Muscle of leg (tissue), 11 donors: ENCODE data around the gene UBTD1. TPM values are rescaled to one million over a fixed set of nuclear protein-coding genes. Genes with fewer than 3 reads are reported as not detected.

Source experiments
- DNase-seq: peaks from one replicate; pipeline ENCODE4 v3.0.0; 2013
- H3K27ac ChIP-seq: one replicate; pipeline ENCODE4 v1.5.1; 2013; ENCODE audit warnings: mild to moderate bottlenecking, low read length, control low read depth
- H3K27me3 ChIP-seq: one replicate; pipeline ENCODE4 v1.6.1; 2013; ENCODE audit warnings: low read length; ENCODE audit not compliant: control insufficient read depth, insufficient read depth
- H3K36me3 ChIP-seq: one replicate; pipeline ENCODE4 v1.6.1; 2013; ENCODE audit warnings: low read length; ENCODE audit not compliant: control insufficient read depth, insufficient read depth
- H3K4me1 ChIP-seq: one replicate; pipeline ENCODE4 v1.6.1; 2013; ENCODE audit warnings: low read length; ENCODE audit not compliant: control insufficient read depth, insufficient read depth
- H3K4me3 ChIP-seq: one replicate; pipeline ENCODE4 v1.5.1; 2013; ENCODE audit warnings: low read length, control low read depth
- H3K9me3 ChIP-seq: replicated peaks from 2 replicates; pipeline ENCODE4 v1.6.1; 2013; ENCODE audit warnings: low read depth, low read length; ENCODE audit not compliant: control insufficient read depth
- WGBS: methylation state at CpG from one replicate; pipeline ENCODE4 v1.1.5; 2013; ENCODE audit warnings: missing lambda C conversion rate; ENCODE audit not compliant: insufficient coverage; 5-methylcytosine and 5-hydroxymethylcytosine counted together
- polyA plus RNA-seq, 8 donors: library from polyadenylated mRNA; unstranded; fragments of 120-200 nt; gene quantifications; one replicate each; pipeline versions ENCODE4 v1.2.1 to v1.2.3, GENCODE V29; 2013; ENCODE audit warnings: inconsistent platforms in 1 of 8, low replicate concordance in 1 of 8; ENCODE audit not compliant: insufficient read length in 8 of 8, insufficient read depth in 1 of 8
- total RNA-seq: library from RNA; stranded (reverse); fragments of 120-200 nt; gene quantifications from one replicate; pipeline ENCODE4 v1.2.4, GENCODE V29; 2013

Gene UBTD1
- total and polyA plus RNA-seq, 9 donors = 10.6 to 18.9 (median 14.1) TPM

DNA sequence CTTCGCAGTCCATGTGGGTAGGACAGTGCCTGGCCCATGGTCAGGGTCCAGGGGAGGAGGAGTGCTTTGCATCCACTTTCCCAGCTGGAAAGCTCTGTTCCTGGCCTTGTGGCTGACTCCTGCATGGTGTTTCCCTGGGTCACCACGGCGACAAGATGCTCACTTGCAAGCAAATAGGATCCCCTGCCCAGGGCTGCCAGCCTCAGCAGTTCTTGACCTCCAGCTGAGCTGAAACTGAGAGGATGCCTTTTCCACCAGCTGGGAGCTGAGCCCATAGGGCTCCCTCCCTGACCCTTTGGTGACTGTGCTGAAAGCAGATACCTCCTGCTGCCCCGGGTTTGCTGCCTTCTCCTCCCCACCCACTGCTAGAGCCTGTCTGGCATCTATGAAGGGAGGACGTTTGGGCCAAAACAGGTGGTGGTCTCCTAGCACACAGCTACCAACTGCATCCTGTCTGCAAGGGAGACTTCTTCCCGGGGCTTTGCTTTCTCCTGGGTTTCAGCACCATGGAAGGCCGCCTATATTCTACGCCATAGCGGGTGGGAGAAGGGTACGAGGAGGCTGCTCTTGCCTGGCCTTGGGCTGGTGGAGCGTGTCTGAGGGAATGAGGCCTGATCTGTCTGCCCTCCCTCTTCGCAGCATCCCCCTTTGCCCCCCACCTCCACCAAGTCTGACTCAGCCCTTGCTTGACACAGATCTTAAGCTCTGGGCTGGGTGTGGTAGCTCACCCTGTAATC is 34.4 kb downstream of the UBTD1 start:
- DNase-seq = peak; percentile 50
- Histone ChIP-seq H3K9me3 (no peaks in the 10 kb centered on the region), H3K4me3 (no peak overlapping the region), H3K4me1 (peaks cover 21% of the 10 kb centered on the region), H3K27me3 (no peaks in the 10 kb centered on the region), H3K36me3 (peaks cover 3% of the 10 kb centered on the region), H3K27ac (peak overlapping the region; percentile 62)
- 68% methylated on average over 5 of the region's 12 CpGs for WGBS

DNA sequence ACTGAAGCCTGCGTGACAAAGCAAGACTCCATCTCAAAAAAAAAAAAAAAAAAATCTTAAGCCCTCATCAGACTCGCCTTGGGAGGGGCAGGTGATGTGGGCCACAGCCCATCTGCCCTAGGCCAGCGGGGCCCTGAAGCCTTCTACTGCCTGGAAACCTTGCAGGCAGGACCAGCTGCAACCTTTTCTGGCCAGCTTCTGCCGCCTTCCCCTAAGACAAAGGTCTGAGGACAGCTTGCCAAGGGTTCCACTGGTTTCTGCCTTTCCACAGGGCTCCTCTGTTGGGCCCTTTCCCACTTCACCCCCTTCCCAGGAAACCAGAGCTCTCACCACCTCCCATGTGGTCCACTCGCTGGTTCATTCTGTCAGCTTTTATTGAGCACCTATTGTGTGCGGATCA is 35.2 kb downstream of the UBTD1 start:
- peaks cover 21% of the 10 kb centered on the region for H3K4me1 ChIP-seq
- WGBS = 70% methylated on average over 5 of the region's 6 CpGs
- H3K4me3 ChIP-seq = no peak overlapping the region
- DNase-seq = no peak
- no peak overlapping the region for H3K27ac ChIP-seq
- no peaks in the 10 kb centered on the region for H3K27me3 ChIP-seq
- H3K36me3 ChIP-seq = peaks cover 3% of the 10 kb centered on the region
- no peaks in the 10 kb centered on the region for H3K9me3 ChIP-seq

DNA sequence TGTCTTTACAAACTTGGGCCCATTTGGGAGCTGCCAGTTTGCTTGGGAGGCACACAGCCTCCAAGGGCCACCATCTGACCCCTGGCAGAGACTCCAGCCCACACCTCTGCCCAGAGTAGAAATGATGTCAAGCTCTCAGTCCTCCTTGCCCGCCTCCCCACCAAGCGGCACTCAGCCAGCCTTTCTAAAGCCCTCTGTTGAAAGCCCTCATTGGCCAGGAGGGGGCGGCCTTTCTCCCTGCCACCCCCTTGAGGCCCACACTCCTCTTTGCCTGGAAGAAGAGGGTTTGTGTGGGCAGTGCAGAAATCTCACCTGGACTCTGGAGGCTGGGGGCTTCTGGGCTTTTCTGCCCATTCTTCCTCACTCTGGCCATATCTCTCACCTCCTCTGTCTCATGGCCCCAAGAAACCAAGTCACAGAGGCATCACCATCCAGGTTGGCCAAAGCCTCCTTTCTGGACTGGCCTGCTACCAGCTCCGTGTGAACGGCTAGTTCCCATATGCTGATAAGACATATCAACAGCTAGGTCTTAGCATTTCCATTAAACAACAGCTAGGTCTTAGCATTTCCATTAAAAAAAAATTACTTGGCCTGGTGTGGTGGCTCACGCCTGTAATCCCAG is 36.1 kb downstream of the UBTD1 start:
- Histone ChIP-seq H3K27ac (no peak overlapping the region), H3K4me3 (no peak overlapping the region), H3K4me1 (peaks cover 25% of the 10 kb centered on the region), H3K9me3 (no peaks in the 10 kb centered on the region), H3K36me3 (peaks cover 3% of the 10 kb centered on the region), H3K27me3 (no peaks in the 10 kb centered on the region)
- no peak for DNase-seq
- 95% methylated on average over 2 of the region's 6 CpGs for WGBS

DNA sequence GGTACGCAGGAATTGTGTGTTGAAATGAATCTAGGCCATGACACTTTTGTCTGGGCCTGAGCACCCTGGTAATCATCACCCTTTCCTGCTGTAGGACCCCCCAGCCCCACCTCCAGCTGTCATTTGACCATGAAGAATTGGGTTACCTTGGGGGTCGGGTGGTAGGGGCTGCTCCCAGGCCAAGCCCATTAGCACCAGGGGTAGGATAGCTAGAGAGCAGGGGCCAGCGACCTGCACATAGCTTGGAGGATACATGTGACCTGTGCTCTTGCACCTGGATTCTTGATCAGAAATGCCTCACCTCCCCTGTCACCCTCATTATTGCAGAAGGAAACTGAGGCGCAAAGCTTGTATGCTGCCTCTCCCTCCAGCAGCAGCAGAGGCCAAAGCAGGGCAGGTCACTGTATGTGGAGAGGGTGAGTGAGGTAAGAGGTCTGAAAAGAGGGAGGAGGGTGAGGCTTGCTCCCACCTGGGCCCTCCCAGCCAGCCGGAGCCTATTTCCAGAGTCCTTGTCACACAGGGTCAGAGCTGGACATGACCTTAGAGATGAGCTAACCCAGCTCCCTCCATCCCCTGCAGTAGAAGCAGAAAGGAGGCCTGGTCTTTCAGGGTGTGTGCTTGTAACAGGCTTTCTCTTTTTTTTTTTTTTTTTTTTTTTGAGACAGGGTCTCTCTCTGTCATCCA is 38.6 kb downstream of the UBTD1 start:
- DNase-seq = no peak
- H3K4me3 ChIP-seq = no peak overlapping the region
- no CpG with 5 or more reads among the region's 5 CpGs for WGBS
- H3K4me1 ChIP-seq = peaks cover 46% of the 10 kb centered on the region
- no peak overlapping the region for H3K27ac ChIP-seq
- peaks cover 3% of the 10 kb centered on the region for H3K36me3 ChIP-seq
- H3K9me3 ChIP-seq = no peaks in the 10 kb centered on the region
- no peaks in the 10 kb centered on the region for H3K27me3 ChIP-seq

DNA sequence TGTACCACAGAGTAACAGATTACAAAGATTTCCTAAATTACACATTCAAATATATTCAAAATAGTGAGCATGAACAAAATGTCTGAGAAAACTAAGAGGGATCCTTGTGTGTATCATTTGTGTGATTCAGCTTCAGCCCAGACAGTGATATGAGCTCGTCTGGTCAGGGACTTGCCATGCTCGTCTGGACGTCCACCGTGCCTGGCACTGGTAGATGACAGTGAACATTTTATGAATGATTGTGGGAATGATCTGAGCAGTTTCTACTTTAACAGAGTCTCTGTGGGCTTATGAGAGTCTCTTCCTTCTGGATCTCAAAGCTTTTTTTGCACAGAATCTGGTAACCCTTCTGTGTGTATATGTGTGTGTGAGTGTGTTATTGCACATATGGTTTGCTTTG is 39.7 kb downstream of the UBTD1 start:
- no peak for DNase-seq
- Histone ChIP-seq H3K27ac (peak overlapping the region; percentile 7), H3K36me3 (peaks cover 3% of the 10 kb centered on the region), H3K4me3 (no peak overlapping the region), H3K27me3 (no peaks in the 10 kb centered on the region), H3K9me3 (no peaks in the 10 kb centered on the region), H3K4me1 (peaks cover 49% of the 10 kb centered on the region)
- WGBS = 42% methylated on average over 3 of the region's 4 CpGs

DNA sequence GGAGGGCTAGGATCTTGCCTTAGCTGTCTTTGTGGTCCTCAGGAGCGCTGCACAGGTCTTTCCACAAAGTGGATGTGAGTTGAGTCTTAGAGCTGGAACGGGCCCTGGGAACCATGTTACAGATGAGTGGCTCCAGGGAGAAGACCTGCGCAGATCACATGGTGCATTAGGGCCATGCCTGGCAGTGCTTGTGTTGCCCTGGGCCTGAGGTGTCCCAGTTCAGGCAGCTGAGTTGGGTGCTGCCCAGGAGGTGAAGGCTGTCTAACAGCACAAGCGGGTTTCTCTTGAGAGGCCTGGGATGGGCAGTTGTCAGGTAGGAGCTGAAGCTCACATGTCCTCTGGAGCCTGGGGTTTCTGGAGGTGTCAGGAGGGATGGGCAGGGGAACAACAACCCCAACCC is 40.1 kb downstream of the UBTD1 start:
- no peak for DNase-seq
- H3K4me1 ChIP-seq = peaks cover 49% of the 10 kb centered on the region
- WGBS = 80% methylated on average over 2 of the region's 4 CpGs

DNA sequence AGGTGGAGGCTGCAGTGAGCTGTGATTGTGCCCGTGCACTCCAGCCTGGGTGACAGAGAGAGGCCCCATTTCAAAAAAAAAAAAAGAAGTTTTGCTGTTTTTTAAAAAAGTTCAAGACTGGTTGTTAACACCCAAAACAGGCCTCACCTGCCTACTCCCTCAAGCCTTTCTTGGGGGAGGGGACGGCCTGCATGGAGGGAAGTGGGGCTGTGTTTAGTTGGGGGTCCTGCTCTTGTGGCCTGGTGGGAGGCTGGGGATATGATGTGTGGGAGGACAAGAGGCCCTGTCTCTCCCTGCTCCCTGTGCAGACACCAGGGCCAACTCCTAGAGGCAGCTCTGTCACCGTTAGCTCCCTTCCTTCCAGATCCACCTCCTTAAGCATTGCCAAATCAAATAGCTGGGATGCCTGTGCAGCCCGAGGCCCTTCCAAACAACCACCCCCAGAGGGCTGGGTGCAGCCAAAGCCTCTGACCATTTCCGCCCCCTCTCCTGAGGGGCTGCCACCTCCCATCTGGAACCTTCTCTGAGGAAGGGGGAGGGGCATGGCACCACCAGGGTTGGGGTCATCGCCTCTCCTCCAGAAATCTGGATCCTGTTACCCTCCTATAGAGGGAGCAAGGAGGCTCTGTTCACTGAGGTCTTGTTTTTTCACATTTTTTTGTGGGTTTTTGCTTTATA is 40.9 kb downstream of the UBTD1 start:
- Histone ChIP-seq H3K9me3 (no peaks in the 10 kb centered on the region), H3K36me3 (peaks cover 3% of the 10 kb centered on the region), H3K4me3 (no peak overlapping the region), H3K27ac (peak overlapping the region; percentile 64), H3K4me1 (peaks cover 47% of the 10 kb centered on the region), H3K27me3 (no peaks in the 10 kb centered on the region)
- 20% methylated on average over 1 of the region's 6 CpGs for WGBS
- DNase-seq = peak; percentile 58

More for the DNA sequence above, 40.1 kb downstream of the UBTD1 start:
- peaks cover 3% of the 10 kb centered on the region for H3K36me3 ChIP-seq
- H3K9me3 ChIP-seq = no peaks in the 10 kb centered on the region
- H3K27me3 ChIP-seq = no peaks in the 10 kb centered on the region
- H3K4me3 ChIP-seq = no peak overlapping the region
- H3K27ac ChIP-seq = peak overlapping the region; percentile 7

DNA sequence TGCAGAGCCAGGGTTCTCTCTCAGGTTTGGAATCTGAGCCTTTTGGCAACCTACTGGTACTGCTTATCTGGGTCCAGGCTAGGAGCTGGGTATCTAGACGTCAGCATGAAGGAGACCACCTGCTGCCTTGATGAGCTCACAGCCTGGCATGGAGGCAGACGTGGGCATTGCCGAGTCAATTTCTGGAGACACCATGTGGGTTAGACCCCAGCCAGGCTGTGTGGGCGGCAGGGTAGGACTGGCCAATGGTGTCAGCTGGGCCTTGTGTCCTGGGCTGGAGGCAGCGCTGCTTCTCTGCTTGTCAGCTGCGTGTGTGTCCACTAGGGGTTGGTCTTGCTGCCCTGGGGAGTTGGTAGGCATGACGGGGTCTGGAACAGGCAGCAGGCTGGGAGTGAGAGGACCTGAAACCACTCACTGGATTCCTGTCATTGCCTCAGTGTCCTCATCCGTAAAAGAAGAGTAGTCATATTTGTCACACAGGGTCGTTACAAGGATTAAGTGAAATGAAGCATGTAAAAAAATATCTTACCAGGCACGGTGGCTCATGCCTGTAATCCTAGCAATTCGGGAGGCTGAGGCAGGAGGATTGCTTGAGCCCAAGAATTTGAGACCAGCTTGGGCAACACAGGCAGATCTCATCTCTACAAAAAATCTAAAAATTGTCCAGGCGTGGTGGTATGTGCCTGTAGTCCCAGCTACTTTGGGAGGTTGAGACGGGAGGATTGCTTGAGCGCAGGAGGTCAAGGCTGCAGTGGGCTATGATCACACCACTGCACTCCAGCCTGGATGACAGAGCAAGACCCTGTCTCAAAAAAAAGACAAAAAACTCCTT is 42.2 kb downstream of the UBTD1 start:
- Histone ChIP-seq H3K27me3 (no peaks in the 10 kb centered on the region), H3K36me3 (peaks cover 3% of the 10 kb centered on the region), H3K4me3 (no peak overlapping the region), H3K9me3 (no peaks in the 10 kb centered on the region), H3K27ac (peak overlapping the region; percentile 64), H3K4me1 (peaks cover 47% of the 10 kb centered on the region)
- DNase-seq = peak; percentile 44
- 63% methylated on average over 7 of the region's 14 CpGs for WGBS

DNA sequence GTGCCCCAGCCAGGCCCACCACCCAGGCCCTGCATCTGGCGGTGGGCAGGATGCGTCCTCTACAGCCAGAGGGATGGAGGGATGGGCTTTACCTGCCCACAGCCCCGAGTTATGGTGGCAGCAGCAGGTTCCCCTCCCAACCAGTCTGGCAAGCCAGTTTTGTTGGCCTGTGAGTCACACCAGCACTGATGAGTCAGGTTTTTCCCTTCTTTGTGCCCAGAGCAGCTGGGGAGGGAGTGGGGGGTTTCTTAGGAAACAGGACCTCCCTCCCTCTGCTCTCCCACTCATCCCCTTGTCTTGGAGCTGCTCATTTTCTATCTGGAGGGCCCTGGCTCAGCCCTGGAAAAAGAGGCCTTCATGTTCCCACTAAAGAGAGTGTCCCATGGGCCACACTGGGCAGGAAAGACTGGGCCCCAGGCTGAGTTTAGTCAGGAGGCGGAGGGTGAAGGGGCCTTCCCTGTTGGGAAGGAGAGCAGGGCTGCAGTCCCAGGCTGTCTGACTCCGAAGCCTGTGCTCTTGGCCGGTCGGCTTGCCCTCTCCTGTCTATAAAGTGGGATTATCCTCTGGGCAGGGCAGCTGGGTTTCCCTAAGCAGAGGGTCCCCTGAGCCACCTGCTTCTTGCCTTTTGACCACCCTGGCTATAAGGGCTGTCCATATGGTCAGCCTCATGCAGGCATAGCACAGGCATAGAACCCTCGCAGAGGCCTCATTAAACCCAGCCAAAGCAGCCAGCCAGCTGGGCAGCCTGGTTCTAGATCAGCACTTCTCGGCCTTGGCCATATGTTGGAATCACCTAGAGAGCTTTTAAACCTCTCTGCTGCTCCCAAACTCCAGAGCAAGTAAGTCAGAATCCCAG is 43.7 kb downstream of the UBTD1 start:
- H3K36me3 ChIP-seq = no peaks in the 10 kb centered on the region
- WGBS = 31% methylated on average over 6 of the region's 9 CpGs
- peak overlapping the region; percentile 97 for H3K27ac ChIP-seq
- peak; percentile 98 for DNase-seq
- H3K4me3 ChIP-seq = no peak overlapping the region
- peaks cover 61% of the 10 kb centered on the region for H3K4me1 ChIP-seq
- H3K9me3 ChIP-seq = no peaks in the 10 kb centered on the region
- H3K27me3 ChIP-seq = no peaks in the 10 kb centered on the region
